Non-pigmented ciliary epithelial cell (primary cell): ENCODE measurements around the gene PLXNA2.
A peak's percentile ranks its signal among the peaks of the same experiment; 100 is the strongest.

ENCODE experiments used
- DNase-seq: peaks from one replicate; pipeline ENCODE4 v3.0.0-alpha.2; 2010; ENCODE audit warnings: low read depth

Gene PLXNA2

GRCh38 chr1:208159555-208160258, 84.5 kb downstream of the PLXNA2 start:
- peak; percentile 75 for DNase-seq

GRCh38 chr1:208158640-208159554, 85.3 kb downstream of the PLXNA2 start:
- no peak for DNase-seq

DNA sequence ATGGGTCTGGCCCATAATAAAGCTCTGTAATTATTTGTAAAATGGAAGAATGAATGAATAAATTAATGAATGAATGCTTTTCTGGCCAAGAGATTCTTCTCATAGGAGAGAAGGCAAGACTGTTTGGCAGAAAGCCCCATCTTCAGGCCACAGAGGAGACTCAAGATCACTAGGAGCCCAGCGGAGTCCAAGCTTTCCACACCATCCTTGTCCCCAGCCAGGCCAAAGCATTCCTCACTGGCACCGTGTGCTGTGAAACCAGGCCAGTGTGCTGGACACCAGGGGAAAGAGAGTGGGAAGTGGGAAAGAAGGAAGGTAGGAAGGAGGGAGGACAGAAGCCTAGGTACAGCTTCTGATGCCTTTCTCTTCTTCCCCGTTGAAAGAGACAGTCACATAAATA, 86.4 kb downstream of the PLXNA2 start:
- DNase-seq, result no peak

GRCh38 chr1:208156741-208157140, 87.4 kb downstream of the PLXNA2 start:
- no peak for DNase-seq

DNA sequence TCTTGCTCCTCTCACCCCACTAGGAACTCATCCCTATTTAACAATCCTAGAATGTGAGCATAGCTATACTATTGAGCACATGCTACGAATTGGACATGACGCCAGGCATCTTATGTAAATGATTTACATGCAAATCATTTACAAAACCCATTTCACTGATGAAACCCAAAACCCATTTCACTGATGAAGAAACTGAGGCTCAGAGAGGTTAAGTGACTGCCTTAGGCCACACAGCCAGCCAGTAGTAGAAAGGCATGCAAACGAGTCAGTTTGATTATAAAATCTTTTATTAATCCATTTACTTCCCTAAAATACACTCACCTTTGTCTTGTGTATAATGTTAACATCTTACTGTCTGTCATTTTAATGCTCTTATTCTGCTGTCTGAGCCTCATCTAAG, 87.9 kb downstream of the PLXNA2 start:
- DNase-seq, result no peak

- no peak for DNase-seq
Observed at GRCh38 chr1:208154679-208155642, 89.2 kb downstream of the PLXNA2 start.

GRCh38 chr1:208154040-208154439, 90.1 kb downstream of the PLXNA2 start:
- DNase-seq, result no peak

DNA sequence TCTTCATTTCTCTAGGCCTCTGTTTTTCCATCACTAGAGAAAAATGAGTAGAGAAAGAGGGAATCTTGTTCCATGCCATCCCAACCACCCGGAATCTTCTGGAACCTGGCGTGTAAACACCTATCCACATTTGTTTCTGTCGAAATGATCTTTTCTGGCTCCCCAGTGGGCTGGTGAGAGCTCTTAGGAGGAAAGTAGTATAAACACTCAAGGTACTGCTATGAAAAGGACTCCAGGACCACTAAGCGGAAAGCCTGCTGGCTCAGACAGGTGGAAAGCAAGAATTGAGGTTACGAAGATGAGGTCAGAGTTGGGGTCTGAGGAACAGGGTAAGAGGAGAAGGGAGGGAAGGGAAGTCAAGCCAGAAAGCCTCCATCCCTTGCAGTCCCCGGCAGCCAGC, 90.8 kb downstream of the PLXNA2 start:
- no peak for DNase-seq

- DNase-seq, result no peak
Observed at GRCh38 chr1:208151728-208152598, 92.2 kb downstream of the PLXNA2 start.

DNA sequence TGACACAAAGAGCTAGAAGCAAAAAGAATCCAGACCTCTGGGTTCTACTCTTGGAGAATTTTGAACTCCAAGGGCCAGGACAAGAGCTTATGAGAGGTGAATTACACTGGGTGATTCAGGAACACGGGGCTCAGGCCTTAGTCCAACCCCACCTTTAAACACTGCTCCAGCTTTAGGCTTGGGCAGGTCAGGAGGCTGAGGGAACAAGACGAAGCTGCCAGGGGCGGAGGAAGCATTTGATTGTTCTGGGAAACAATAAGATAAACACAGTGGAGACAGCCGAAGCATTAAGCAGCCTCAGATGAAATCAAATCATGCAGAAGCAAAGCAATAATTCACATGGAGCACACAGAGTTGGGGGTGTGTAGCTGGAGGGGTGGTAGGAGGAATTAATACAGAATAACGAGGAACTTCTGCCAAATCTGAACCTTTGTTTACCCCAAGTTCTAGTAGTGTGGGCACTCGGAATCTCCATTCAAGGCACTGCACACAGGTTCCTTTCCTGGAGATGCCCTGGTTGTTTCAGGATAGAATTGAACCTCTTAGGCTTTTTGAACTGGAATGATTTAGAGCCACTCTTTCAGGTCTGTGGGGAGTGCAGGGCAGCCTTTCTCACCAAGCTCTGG, 93.2 kb downstream of the PLXNA2 start:
- no peak for DNase-seq

DNA sequence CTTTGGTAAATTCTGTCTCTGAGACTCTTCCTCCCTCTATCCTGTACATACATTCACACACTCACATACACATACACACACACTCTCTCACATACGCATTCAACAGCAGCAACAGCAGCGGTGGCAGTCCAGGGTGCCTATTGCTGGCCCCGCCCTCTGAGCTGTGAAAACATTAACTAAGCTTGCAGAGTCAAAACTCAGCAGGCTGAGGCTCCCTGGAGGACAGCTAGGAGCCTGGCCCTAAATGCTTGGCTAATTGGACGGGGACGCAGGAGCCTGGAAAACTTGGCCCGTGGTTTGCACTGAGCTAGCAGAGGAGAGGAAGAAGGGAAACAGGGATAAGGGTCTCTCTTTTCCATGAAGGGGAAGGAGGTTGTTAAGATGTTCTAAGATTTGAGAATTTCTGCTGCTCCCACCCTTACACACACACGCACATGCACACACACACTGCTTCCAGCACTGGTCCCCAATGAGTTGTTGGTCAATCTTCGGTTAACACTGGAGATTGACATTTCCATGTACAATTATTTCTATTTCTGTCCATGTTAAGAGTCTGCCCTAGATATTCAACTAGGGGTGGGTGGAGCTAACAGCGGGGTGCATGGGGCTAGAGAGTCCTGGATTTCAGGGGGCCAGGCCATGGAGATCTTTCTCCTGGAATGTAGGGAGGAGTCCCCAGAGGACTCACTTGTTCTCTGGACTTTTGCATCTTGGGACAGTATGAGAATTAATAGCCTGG, 94.2 kb downstream of the PLXNA2 start:
- no peak for DNase-seq

DNA sequence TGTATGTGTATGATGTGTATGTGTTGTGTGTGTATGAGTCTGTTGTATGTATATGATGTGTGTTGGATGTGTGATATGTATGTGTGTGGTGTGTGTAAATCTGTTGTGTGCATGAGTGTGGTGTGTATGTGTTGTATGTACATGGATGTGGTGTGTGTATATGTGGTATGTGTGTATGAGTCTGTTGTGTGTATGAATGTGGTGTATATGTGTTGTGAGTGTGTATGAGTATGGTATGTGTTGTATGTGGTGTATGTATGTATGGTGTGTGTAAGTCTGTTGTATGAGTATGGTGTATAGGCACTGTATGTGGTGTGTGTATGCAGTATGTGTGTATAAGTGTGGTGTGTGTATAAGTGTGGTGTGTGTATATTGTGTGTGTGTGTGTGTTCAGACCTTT, 95.0 kb downstream of the PLXNA2 start:
- no peak for DNase-seq

GRCh38 chr1:208148380-208148779, 95.8 kb downstream of the PLXNA2 start:
- DNase-seq, result no peak

DNA sequence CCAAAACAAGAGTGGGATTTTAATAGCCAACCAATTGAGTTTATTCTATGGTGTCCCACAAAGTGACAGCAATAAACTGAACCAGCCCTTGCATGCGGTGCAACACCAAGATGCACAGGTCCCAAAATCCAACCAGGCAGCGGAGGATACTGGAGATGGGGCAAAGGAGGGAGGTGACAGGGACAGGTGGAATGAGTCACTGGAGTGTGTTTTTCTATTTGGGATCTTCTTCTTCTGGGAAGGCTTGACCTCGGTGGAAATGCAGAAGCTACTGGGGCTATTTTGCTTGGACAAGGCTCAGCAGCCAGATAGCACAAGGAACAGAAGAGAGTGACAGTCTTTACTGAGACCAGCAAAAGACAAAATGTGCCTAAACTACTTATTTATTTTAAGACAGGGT, 97.5 kb downstream of the PLXNA2 start:
- no peak for DNase-seq

DNA sequence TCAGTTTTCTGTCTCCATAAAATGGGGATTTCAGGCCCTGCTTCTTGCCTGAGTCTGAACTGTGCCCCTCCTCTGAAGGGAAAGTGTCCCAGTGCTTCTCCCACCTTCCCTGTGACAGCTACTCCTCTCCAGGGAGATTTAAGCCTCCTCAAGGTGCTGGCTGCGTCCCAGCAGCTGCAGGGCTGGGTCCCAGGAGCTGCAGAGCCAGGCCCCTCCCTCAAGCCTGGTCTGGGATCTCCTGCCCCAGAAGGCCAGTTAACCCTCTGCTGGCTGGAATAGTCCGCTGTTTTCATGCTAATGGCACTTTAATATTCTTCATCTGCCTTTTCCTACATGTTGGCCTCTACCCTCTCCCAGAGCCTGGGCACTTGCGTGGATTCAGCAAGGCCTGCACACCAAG, 99.0 kb downstream of the PLXNA2 start:
- DNase-seq, result no peak

GRCh38 chr1:208142590-208143382, 101.4 kb downstream of the PLXNA2 start:
- no peak for DNase-seq

- DNase-seq, result no peak
Observed at GRCh38 chr1:208141610-208142192, 102.5 kb downstream of the PLXNA2 start.

DNA sequence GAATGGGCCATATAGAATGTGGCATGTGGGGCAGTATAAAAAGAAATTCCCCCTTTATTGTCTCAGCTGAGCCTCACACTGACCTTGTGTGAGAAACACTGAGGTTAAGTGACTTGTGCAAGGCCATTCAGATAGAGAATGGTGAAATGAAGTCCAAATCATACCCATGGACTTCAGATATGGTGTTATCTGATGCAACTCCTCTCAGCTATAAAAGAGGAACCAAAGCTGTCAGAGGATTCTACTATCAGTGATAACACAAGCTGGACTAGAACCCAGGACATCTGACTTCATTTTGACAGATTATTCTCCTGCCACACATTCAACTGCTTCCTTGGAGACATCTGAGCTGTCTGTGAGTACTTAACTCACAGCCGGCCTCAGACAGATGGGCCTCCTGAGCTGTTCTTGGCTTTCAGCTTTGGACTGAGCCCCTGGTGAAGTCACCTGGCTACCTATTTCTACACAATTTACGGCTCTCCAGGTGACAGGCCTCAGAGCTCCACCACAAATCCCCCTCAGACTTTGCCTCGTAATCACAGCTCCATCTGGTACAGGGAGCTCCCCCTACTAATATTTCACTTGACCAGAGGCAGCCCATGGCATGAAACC, 104.6 kb downstream of the PLXNA2 start:
- DNase-seq, result no peak
